ENCODE results near the gene KIAA1549.
A peak's percentile ranks its signal among the peaks of the same experiment; 100 is the strongest.

The KIAA1549 gene

DNA sequence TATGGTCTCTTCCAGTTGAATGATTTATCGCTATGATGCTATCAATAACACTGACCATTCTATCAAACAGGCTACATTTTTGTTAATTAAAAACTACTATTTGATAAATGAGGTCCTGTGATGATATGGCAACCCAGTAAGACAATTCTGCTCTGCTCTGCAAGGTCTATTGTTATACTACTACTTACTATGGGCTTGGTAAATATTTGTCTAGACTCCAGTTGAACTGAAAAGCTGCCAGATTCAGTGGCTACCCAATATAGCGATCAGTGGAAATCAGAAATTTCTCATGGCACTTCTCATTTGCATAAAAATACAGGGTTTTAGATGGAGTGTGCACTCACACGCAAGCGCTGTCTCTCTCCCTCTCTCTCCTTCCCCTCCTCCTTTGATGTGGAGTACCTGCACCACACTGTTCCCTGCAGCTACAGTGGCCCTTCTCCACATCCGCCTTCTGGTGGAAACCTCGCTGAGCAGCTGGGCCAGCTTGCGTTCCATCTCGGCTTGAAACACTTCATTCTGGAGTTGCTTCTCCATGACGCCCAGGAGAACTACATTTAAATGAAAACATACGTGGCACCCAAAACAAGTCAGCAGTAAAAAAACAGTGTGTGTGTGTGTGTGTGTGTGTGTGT, 77.9 kb downstream of the KIAA1549 start:
- no peak for FAIRE-seq

DNA sequence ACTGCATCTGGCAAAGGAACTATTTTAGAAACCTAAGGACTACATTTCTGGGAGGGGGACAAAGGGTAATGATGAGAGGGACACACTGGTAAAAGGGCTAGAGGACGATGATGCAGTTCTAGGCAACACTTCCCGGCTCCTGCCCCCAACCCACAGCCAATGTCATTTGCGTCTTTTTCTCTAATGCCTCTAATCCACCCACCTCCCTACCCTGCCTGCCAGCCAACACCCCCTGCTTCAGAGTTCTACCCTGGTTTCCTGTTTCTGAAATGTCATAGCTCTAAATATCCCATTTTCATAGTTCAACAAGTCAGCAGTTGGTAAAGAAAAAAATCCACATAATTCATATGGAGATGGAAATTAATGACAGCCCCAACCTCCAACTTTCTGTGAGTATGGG, 79.0 kb downstream of the KIAA1549 start:
- FAIRE-seq: no peak

- FAIRE-seq: no peak
Measured at GRCh38 chr7:138900035-138900828, 81.0 kb downstream of the KIAA1549 start.

- FAIRE-seq: no peak
Measured at GRCh38 chr7:138898802-138899201, 82.4 kb downstream of the KIAA1549 start.

GRCh38 chr7:138898255-138898654, 82.9 kb downstream of the KIAA1549 start:
- no peak for FAIRE-seq

- no peak for FAIRE-seq
Measured at GRCh38 chr7:138895679-138896078, 85.5 kb downstream of the KIAA1549 start.

- FAIRE-seq: no peak
Measured at GRCh38 chr7:138893258-138893657, 87.9 kb downstream of the KIAA1549 start.

GRCh38 chr7:138892812-138893211, 88.4 kb downstream of the KIAA1549 start:
- no peak for FAIRE-seq

- FAIRE-seq: no peak
Measured at GRCh38 chr7:138892006-138892630, 89.1 kb downstream of the KIAA1549 start.

GRCh38 chr7:138891446-138891810, 89.8 kb downstream of the KIAA1549 start:
- FAIRE-seq: no peak

DNA sequence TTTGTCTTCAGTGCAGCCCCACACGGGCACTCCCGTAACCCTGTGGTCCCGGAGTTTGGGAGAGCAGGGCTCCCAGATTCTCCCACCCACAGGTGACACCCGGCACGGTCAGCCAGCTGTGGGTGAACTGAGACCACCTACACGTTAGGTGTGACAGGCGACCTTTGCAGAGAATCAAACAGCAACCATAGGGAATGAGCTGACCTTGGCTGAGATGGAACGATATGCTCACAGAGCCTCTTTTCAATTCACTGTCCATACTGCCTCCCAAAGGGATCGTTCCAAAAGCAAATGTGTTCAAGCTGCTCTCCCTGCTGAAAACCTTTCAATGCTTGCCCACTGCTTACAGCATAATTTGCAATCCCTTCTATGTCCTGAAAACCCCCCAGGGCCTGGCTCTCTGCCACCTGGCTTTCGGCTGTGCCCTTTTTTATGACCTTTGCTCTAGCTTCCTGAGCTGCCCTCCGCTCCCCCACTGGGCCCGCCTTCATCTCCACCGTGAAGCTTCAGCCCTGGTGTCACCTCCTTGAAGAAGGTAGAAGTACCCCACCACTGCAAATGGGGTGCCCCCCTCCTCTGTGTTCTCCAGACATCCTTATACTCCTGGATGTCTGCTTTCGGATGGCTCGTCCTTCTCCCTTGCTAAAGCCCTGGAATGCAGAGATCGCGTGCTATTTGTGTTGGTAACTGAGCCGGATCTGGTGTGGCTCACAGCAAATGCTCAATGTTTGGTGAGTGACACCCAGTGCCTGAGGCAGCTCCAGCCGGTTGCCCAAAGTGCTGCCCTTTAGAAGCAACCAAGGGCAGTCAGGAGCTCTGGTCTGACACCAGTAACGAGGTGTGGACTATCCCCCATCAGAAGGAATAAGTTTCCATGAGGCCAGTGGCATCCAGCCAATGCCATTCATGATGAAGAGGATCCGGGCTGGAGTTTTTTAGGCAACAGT, 90.4 kb downstream of the KIAA1549 start:
- no peak for FAIRE-seq

- no peak for FAIRE-seq
Measured at GRCh38 chr7:138889582-138890498, 91.3 kb downstream of the KIAA1549 start.

GRCh38 chr7:138887872-138888656, 93.1 kb downstream of the KIAA1549 start:
- no peak for FAIRE-seq

DNA sequence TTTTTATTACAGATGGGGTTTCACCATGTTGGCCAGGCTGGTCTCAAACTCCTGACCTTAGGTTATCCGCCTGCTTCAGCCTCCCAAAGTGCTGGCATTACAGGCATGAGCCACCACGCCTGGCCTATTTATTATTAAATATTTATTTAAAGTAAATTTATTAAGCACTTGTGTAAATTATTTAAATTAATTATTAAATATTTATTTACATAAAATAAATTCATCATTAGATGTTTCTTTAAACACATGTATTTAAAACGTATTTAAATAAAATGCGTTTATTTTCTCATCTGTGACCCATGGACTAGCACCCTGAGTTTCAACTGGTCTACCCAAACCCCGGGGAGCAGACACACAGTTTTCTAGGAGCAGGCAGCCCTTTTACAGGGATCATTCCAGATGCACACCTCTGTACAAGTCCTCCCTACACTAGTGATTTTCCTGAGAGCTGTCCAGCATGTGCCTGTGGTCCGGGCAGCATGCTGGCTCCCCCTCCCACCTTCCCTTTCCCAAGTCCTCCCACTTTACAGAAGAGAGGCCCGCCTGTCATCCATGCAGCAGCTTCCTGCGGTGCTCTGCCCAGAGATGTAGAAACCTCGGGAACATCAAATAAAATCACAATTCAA, 94.0 kb downstream of the KIAA1549 start:
- no peak for FAIRE-seq

DNA sequence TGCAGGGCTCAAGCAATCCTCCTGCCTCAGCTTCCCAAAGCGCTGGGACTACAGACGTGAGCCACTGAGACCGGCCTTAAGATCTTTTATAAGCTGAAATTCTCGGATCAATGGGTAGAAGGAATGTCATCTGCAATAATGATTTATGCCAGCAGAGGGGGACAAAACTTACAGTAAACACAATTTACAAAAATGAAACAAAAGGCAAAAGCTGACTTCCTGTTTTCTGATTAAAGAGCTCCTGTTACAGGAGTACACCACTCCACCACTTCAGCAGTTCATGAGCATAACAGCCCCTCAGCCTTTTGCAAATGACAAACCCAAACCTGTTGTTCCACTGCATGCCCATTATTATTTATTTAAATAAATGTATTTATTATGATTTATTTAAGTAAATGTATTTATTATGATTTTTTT, 94.7 kb downstream of the KIAA1549 start:
- FAIRE-seq: peak; percentile 51

DNA sequence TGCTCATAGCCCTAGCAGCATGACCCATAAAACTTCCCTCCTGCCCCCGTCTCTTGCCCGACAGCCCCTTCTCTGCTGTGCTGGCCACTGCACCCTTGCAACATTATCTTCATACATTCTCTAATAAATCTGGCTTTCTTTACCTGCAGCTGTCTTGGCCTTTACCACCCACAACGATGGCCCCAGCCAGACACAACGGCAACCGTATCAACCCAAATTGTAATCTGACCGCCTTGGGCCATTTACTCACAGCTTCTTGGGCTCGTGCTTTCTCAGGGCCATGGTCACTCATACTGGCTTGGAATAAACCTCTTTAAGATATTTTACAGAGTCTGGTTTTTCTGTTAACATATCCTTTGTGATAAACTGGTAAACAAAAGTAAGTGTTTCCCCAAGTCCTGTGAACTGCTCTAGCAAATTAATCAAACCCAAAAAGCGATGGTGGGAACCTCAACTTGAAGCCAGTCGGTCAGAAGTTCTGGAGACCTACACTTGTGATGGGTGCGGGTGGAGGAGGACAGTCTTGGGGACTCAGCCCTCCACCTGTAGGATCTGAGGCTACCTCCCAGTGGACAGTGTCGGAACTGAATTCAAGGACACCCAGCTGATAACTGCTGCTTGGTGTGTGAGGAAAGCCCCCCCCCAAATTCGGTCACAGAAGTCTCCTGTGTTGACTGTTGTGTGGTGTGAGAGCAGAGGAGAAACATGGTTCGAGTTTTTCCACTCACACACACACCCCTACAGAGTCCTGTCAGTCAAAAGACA, 95.6 kb downstream of the KIAA1549 start:
- no peak for FAIRE-seq

DNA sequence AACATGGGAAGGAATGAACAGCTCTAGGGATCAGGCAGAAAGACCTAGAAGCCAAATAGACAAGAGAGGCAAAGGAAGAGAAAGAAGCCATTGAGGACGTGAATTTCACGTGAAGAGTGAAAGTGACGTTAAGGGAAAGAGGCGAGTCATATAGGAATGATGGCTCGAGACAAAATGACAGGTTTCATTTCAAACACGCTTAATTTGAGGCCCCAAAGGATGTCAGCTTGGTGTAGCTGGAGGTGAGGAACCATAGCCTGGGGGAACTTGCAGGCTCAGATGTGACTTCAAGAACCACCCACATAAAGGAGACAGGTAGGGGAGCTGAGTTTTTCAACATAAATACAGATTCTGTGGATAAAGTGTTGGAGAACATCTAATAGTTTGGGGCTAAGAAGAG, 98.9 kb downstream of the KIAA1549 start:
- no peak for FAIRE-seq

DNA sequence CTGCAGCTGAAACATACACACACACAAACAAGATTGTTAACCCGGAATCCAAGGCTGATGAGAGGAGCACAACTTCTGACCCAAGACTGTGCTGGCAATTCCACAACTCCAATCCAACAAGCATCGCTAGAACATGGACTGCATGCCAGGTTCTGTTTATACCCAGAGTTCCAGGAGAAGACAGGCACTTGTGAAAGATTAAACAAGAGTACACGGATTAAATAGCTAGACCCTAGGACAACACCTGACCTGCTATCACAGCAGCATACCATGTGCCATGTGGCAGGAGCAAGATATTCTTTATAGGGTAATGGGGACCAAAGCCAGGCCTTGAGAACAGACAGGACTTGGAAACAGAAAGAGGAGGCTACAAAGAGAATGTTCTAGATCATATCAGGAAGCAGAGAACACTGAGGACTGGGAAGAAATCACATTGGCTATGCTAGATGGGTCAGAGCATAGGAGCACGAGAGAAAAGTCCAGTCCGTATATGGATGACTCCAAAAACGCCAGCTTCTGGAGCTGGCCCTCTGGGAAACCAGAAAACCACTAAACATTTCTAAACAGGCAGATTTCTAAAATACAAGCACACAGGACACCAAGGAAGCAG, 99.5 kb downstream of the KIAA1549 start:
- FAIRE-seq: no peak

- FAIRE-seq: no peak
Measured at GRCh38 chr7:138880881-138881578, 100.2 kb downstream of the KIAA1549 start.

Measured in A204.1 (cell line).